K562 (cell line): ENCODE results near the gene UBTFL1. TPM values are rescaled to one million over a fixed set of nuclear protein-coding genes. Genes with fewer than 3 reads are reported as not detected.
A peak's percentile ranks its signal among the peaks of the same experiment; 100 is the strongest.

Experiments
- ATAC-seq: fragments of 200-7000 bp; cut with Tn5 transposase; 3 replicates; pipeline ENCODE4 v1.9.1; 2020; ENCODE audit warnings: moderate library complexity
- BruUV-seq: library from RNA; stranded (reverse); fragments of 400-500 nt; replicated peaks from 2 replicates; lab custom pipeline; 2021; lab: Mats Ljungman, UMichigan
- CTCF ChIA-PET: fragments of 300-600 bp; formaldehyde crosslinking; extraction: SDS; loops from one replicate; lab custom pipeline; 2021; ENCODE audit warnings: low intra/inter-chr PET ratio; lab: Yijun Ruan, JAX
- POLR2A ChIA-PET: fragments of 300-600, 350-650 bp; sonication (Branson Sonifier 250); formaldehyde crosslinking; extraction: SDS; loops from one replicate; lab custom pipeline; 2021; ENCODE audit warnings: antibody characterized with exemption, inconsistent platforms; lab: Yijun Ruan, JAX
- DNase-seq, 4 experiments: peaks; one replicate each; pipeline versions ENCODE4 v3.0.0 to v3.0.0-alpha.2; 2011 to 2018; ENCODE audit warnings: low spot score in 3 of 4, mixed read lengths in 3 of 4; ENCODE audit errors: extremely low read depth in 1 of 4
- FAIRE-seq: peaks from 2 replicates; lab custom pipeline; 2011; peaks lifted over from hg19 to GRCh38; lab: Jason Lieb, UNC
- H2AFZ ChIP-seq: 2 replicates; pipeline ENCODE4 v1.6.0; 2011; ENCODE audit warnings: low read depth, low read length, control low read depth, inconsistent platforms
- H3K27ac ChIP-seq: fragments of 200-600 bp; 3 replicates; pipeline ENCODE4 v1.8.0; 2011; ENCODE audit warnings: low read depth, mild to moderate bottlenecking, control low read depth, inconsistent platforms, low read length, moderate library complexity, mixed read lengths; ENCODE audit errors: extremely low read depth
- H3K27me3 ChIP-seq, 2 experiments: fragments of 300-600 bp in 1 of 2; 2 replicates in 1 of 2; 3 replicates in 1 of 2; pipeline versions ENCODE4 v1.6.0 to v1.8.0; 2011; ENCODE audit warnings: inconsistent platforms in 2 of 2, low read length in 2 of 2, mild to moderate bottlenecking in 1 of 2, mixed read lengths in 1 of 2, moderate library complexity in 1 of 2; ENCODE audit not compliant: control insufficient read depth in 2 of 2, insufficient read depth in 2 of 2
- H3K36me3 ChIP-seq: fragments of 300-600 bp; 3 replicates; pipeline ENCODE4 v1.8.0; 2011; ENCODE audit warnings: mild to moderate bottlenecking, low read length, inconsistent platforms; ENCODE audit not compliant: control insufficient read depth, insufficient read depth
- H3K4me1 ChIP-seq, 2 experiments: fragments of 200-600 bp in 1 of 2; replicated peaks in 1 of 2; 2 replicates in 1 of 2; 3 replicates in 1 of 2; pipeline versions ENCODE4 v1.5.1 to v1.8.0; 2011; ENCODE audit warnings: inconsistent platforms in 2 of 2, low read length in 2 of 2, mild to moderate bottlenecking in 1 of 2, mixed read lengths in 1 of 2, moderate library complexity in 1 of 2; ENCODE audit not compliant: control insufficient read depth in 2 of 2, insufficient read depth in 2 of 2
- H3K4me2 ChIP-seq: 2 replicates; pipeline ENCODE4 v1.6.1; 2011; ENCODE audit warnings: low read length, control low read depth, inconsistent platforms, mixed read lengths; ENCODE audit not compliant: insufficient read depth
- H3K4me3 ChIP-seq: fragments of 200-600 bp; sonication (generic), shearing (Covaris generic); 2 replicates; pipeline ENCODE4 v1.5.1; 2016; ENCODE audit warnings: control low read depth, inconsistent platforms
- H3K79me2 ChIP-seq: fragments of 200-600 bp; 3 replicates; pipeline ENCODE4 v1.8.0; 2011; ENCODE audit warnings: low read length, inconsistent platforms; ENCODE audit not compliant: control insufficient read depth, insufficient read depth
- H3K9ac ChIP-seq, 2 experiments: 2 replicates each; pipeline versions ENCODE4 v1.6.0 to v1.6.1; 2011; ENCODE audit warnings: low read depth in 2 of 2, low read length in 2 of 2, control low read depth in 1 of 2, inconsistent platforms in 1 of 2, mild to moderate bottlenecking in 1 of 2, mixed read lengths in 1 of 2; ENCODE audit not compliant: insufficient read depth in 1 of 2
- H3K9me1 ChIP-seq: one replicate; pipeline ENCODE4 v1.6.0; 2011; ENCODE audit warnings: inconsistent platforms, mild to moderate bottlenecking, low read length, moderate library complexity; ENCODE audit not compliant: control insufficient read depth, insufficient read depth
- H3K9me3 ChIP-seq: replicated peaks from 2 replicates; pipeline ENCODE4 v1.5.1; 2011; ENCODE audit warnings: low read depth, low read length, inconsistent platforms; ENCODE audit not compliant: control insufficient read depth, insufficient read depth
- H4K20me1 ChIP-seq: replicated peaks from 2 replicates; pipeline ENCODE4 v1.6.1; 2011; ENCODE audit warnings: low read length, inconsistent platforms, mixed read lengths; ENCODE audit not compliant: control insufficient read depth, insufficient read depth
- ARHGAP35 ChIP-seq: fragments of 450-650 bp; IDR thresholded peaks from 2 replicates; pipeline ENCODE4 v1.6.1; 2018; ENCODE audit not compliant: partially characterized antibody
- ELF1 ChIP-seq: fragments of 200-800 bp; sonication (Bioruptor generic); IDR thresholded peaks from 2 replicates; pipeline ENCODE4 v1.6.1; 2016; ENCODE audit warnings: missing genetic modification characterization, missing compliant biosample characterization
- ELF4 ChIP-seq: fragments of 450-650 bp; formaldehyde crosslinking; IDR thresholded peaks from 2 replicates; pipeline ENCODE4 v1.4.0; 2022; ENCODE audit warnings: missing genetic modification characterization
- ESRRA ChIP-seq: fragments of 450-650 bp; IDR thresholded peaks from 2 replicates; pipeline ENCODE4 v1.6.1; 2014; ENCODE audit warnings: low read depth, mild to moderate bottlenecking, moderate library complexity, borderline replicate concordance
- NFE2L1 ChIP-seq: fragments of 450-650 bp; IDR thresholded peaks from 2 replicates; pipeline ENCODE4 v1.6.1; 2016; ENCODE audit warnings: missing genetic modification characterization, low read depth, mild to moderate bottlenecking, missing compliant biosample characterization, moderate library complexity, borderline replicate concordance
- NR2C2 ChIP-seq, 2 experiments: fragments of 200-800 bp in 1 of 2; sonication (Bioruptor generic) in 1 of 2; sonication (generic) in 1 of 2; formaldehyde crosslinking in 1 of 2; IDR thresholded peaks; 2 replicates each; pipeline versions ENCODE4 v1.6.1 to v1.8.0; 2016 to 2022; ENCODE audit warnings: mild to moderate bottlenecking in 1 of 2, missing compliant biosample characterization in 1 of 2, missing genetic modification characterization in 1 of 2, missing genetic modification reagents in 1 of 2
- ZNF280A ChIP-seq: fragments of 450-650 bp; IDR thresholded peaks from 2 replicates; pipeline ENCODE4 v1.6.1; 2018; ENCODE audit warnings: mild to moderate bottlenecking, low read depth; ENCODE audit not compliant: partially characterized antibody
- ZNF740 ChIP-seq, 3 experiments: fragments of 200-800 bp in 1 of 3; sonication (Bioruptor generic) in 1 of 3; sonication (generic) in 1 of 3; formaldehyde crosslinking in 1 of 3; IDR thresholded peaks; 2 replicates each; pipeline versions ENCODE4 v1.6.1 to v1.8.0; 2016 to 2022; ENCODE audit warnings: mild to moderate bottlenecking in 2 of 3, missing compliant biosample characterization in 2 of 3, missing genetic modification characterization in 2 of 3, missing genetic modification reagents in 1 of 3
- WGBS: fragments of 100-300 bp; shearing (Covaris generic); methylation state at CpG from one replicate; pipeline ENCODE4 v1.1.6; 2016; ENCODE audit warnings: low coverage, mixed read lengths; ENCODE audit not compliant: insufficient coverage; ENCODE audit errors: missing lambda C conversion rate; 5-methylcytosine and 5-hydroxymethylcytosine counted together
- in situ Hi-C: fragments of 300-500 bp; cut with MboI; formaldehyde crosslinking; loops from 4 replicates; pipeline ENCODE4 v1.15.0; 2018; ENCODE audit warnings: inconsistent platforms, mixed read lengths
- intact Hi-C: fragments of 100-400 bp; cut with micrococcal nuclease; formaldehyde crosslinking; loops from 2 replicates; pipeline ENCODE4 v1.14.2; 2022
- polyA plus RNA-seq, 8 experiments: library from polyadenylated mRNA; depleted of rRNA in 4 of 8; stranded (reverse) in 5 of 8; unstranded in 3 of 8; fragments of >200 nt; fragmentation: Nextera tagmentation in 2 of 8; fragmentation: Illumina TruSeq in 1 of 8; extraction: Ambion mirVana in 2 of 8; extraction: Trizol in 1 of 8; gene quantifications; 2 replicates each; pipeline versions ENCODE4 v1.2.1 to v1.2.3, GENCODE V29; 2011 to 2014; ENCODE audit warnings: inconsistent platforms in 1 of 8, missing spikeins in 1 of 8
- total RNA-seq, 7 experiments: library from RNA; depleted of rRNA in 6 of 7; stranded (reverse); fragments of >200 nt in 6 of 7; fragmentation: Illumina TruSeq in 2 of 7; extraction: Trizol in 2 of 7; gene quantifications; 2 replicates each; pipeline versions ENCODE4 v1.2.1 to v1.2.3, GENCODE V29; 2011 to 2021; ENCODE audit warnings: low replicate concordance in 1 of 7

The UBTFL1 gene
- total and polyA plus RNA-seq, 9 of the 15 experiments (the other 6 are each of a cell fraction or from before 2014, with no cell fraction given), result not detected

DNA sequence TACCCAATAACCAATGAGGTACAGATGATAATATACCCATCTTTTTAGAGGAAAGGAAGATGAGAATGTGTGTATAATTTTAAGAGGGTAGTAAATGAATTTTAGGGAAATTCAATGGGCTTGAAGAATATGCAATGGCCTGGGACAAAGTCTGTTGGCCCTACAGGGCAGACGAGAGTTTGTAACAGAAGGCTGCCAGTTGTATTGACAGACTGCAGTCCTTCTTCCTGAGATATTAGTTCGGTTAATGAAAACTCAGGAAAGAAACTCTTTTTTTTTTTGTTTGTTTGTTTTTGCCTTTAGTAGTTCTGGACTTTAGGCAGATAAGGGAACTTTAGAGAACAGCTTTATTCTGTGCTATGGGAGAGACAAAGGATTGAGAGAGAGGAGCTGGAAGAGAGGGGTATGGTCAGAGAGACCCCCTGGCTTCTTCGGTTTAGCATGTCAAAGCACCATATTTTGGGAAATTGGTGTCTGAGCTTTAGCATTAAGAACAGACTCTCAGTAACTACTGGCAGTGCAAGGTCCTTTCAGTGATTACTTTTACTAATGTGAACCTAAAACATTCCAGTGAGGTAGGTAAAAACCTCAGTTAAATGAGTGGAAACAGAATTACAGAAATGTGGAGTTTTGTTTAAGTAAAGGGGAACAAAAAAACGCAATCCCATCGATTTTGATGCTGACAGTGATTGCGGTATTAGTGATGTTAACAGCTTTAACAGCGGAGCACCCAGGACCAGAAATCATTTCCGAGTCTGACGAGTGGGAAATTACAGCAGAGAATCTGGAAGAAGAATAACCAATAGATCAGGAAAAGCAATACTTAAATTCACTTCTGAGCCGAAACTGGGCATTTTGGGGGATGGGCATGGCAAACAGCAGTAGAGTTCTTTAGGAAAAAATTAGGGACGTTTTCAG lies 48.1 kb downstream of the UBTFL1 start:
- no peak for DNase-seq
- ATAC-seq, result no peak
- FAIRE-seq, result no peak
- H3K4me3 ChIP-seq, result no peak overlapping the region
- peaks cover 0 to 6% of the 10 kb centered on the region in 2 experiments; a peak in 2 of 5 replicates for H3K4me1 ChIP-seq
- no peaks in the 10 kb centered on the region for H3K9me3 ChIP-seq
- in situ Hi-C loops (no loop called here), intact Hi-C loops (no loop called here)
- CTCF ChIA-PET, result no interaction called here
- H3K79me2 ChIP-seq, result no peaks in the 10 kb centered on the region
- no peaks in the 10 kb centered on the region for H3K27me3 ChIP-seq
- no peaks in the 10 kb centered on the region for H3K9me1 ChIP-seq
- TF ChIP-seq ELF4 (CRISPR knock-in tag) (no peak), ELF1 (tag) (peak; percentile 22; the same call in 1 of the 2 replicates)
- H3K36me3 ChIP-seq, result no peaks in the 10 kb centered on the region
- H3K9ac ChIP-seq, result no peak overlapping the region; a peak in 1 of 4 replicates
- BruUV-seq, result no TSS peak
- 2% methylated on average over 11 of the region's 11 CpGs for WGBS
- H2AFZ ChIP-seq, result peak overlapping the region; percentile 28; the same call in 1 of the 2 replicates
- no peaks in the 10 kb centered on the region for H4K20me1 ChIP-seq
- H3K27ac ChIP-seq, result no peak overlapping the region
- POLR2A ChIA-PET, result interaction anchor here (0.6 to 1.0 kb wide), 2 partner anchors 10 to 14 kb away, joined by 3 to 5 read pairs; no protein-coding TSS in a partner anchor
- peak overlapping the region; percentile 35; the same call in 1 of the 2 replicates for H3K4me2 ChIP-seq

GRCh38 chr11:90134478-90135003 lies 48.8 kb downstream of the UBTFL1 start, which contains the start of gene NAALAD2:
NAALAD2 (plus strand) TSS chr11:90134663; CDS start chr11:90134759, 96 bp downstream.
- DNase-seq (peak; percentile 7 to 13 (median 10)), ATAC-seq (peak; percentile 87), FAIRE-seq (no peak)
- H3K4me3 ChIP-seq, result peak within 1 kb of the TSS; percentile 17; the same call in 1 of the 2 replicates
- no peaks in the 10 kb centered on the region for H3K9me1 ChIP-seq
- H3K4me1 ChIP-seq, result peaks cover 0 to 6% of the 10 kb centered on the region in 2 experiments; a peak in 2 of 5 replicates
- ChIA-PET POLR2A (interaction anchor here (0.6 to 1.0 kb wide), 2 partner anchors 9 to 14 kb away, joined by 3 to 5 read pairs; no protein-coding TSS in a partner anchor), CTCF (no interaction called here)
- peak within 1 kb of the TSS; percentile 51 for H2AFZ ChIP-seq
- no peaks in the 10 kb centered on the region for H3K27me3 ChIP-seq
- no TSS peak for BruUV-seq
- H3K36me3 ChIP-seq, result no peaks in the 10 kb centered on the region
- no peaks in the 10 kb centered on the region for H4K20me1 ChIP-seq
- H3K27ac ChIP-seq, result no peak within 1 kb of the TSS
- H3K9me3 ChIP-seq, result no peaks in the 10 kb centered on the region
- peak within 1 kb of the TSS; percentile 35 for H3K4me2 ChIP-seq
- intact Hi-C loops, result no loop called here
- in situ Hi-C loops, result no loop called here
- 0% methylated on average over 15 of the region's 25 CpGs for WGBS
- H3K9ac ChIP-seq, result peak within 1 kb of the TSS in 1 of 2 experiments; percentile 73; a peak in 2 of 4 replicates
- no peaks in the 10 kb centered on the region for H3K79me2 ChIP-seq
- no peak for TF ChIP-seq ZNF740 (CRISPR knock-in tag; IDR thresholded peaks at IDR 0.05)
- TF ChIP-seq ZNF740 (tag; IDR thresholded peaks at IDR 0.05), result no peak
- TF ChIP-seq NFE2L1 (tag), result no peak
- TF ChIP-seq ZNF280A, result no peak
- no peak for TF ChIP-seq ARHGAP35
- TF ChIP-seq NR2C2 (CRISPR knock-in tag; IDR thresholded peaks at IDR 0.05), result no peak
- peak; percentile 27; the same call in 1 of the 2 replicates for TF ChIP-seq NR2C2 (tag; IDR thresholded peaks at IDR 0.05)
- TF ChIP-seq ESRRA, result peak; percentile 36; the same call in 1 of the 2 replicates
